Measurements from ENCODE around the gene LIN7A.

The LIN7A gene

DNA sequence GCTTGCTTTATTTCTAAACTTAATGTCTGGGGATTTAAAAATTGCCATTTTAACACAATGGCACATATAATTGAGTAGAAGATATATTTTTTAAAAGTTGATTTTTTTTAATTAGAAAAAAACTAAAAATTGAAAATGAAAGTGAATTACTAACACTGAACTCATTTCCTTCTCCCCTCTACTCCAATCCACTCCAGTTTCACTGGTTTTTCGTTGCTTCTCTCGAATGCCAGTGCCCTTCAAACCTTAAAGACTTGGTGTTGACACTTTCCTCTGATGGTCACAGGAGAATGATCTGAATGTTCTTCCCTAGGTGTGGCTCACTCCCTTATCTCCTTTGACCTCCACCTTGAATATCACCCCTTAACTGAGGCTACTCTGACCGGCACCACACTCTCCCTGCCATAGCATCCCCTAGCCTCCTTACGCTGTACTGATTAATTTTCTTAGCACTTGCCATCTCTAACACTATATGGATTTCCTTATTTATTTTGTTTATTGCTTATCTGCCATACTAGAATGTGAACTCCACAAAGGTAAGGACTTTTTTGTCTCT is 107.1 kb downstream of the LIN7A start:
- H4K91ac ChIP-seq (ENCODE audit: low read length): no peak overlapping the region
- no peak overlapping the region for H3K4me2 ChIP-seq (ENCODE audit: low read length, poor library complexity, severe bottlenecking)
- no peak overlapping the region for H2AFZ ChIP-seq (ENCODE audit: low read depth, low read length)
- H2AK5ac ChIP-seq (ENCODE audit: low read length, severe bottlenecking): no peak overlapping the region
- no peaks in the 10 kb centered on the region for H3K9me3 ChIP-seq (ENCODE audit: control insufficient read depth, low read length)
- H4K8ac ChIP-seq (ENCODE audit: low read length): no peak overlapping the region
- no peak overlapping the region for H3K14ac ChIP-seq (ENCODE audit: low read length in 2 of 2)
- peaks cover 2% of the 10 kb centered on the region for H3K4me1 ChIP-seq (ENCODE audit: control insufficient read depth, insufficient read depth, low read depth, low read length)
- no peak overlapping the region for H2BK12ac ChIP-seq (ENCODE audit: low read length in 2 of 2)
- no peak overlapping the region for H3K27ac ChIP-seq (ENCODE audit: low read length, poor library complexity, severe bottlenecking)
- H2BK15ac ChIP-seq (ENCODE audit: low read depth, poor library complexity, severe bottlenecking): no peak overlapping the region
- H3K23ac ChIP-seq (ENCODE audit: low read length in 2 of 2): no peak overlapping the region
- no peak overlapping the region for H3K4me3 ChIP-seq (ENCODE audit: insufficient read depth in 1 of 2, low read depth in 1 of 2, low read length in 2 of 2)
- peaks cover 0 to 3% of the 10 kb centered on the region in 2 experiments for H3K36me3 ChIP-seq (ENCODE audit: control insufficient read depth in 1 of 2, insufficient read depth in 2 of 2, low read depth in 1 of 2, low read length in 2 of 2)
- no peak overlapping the region for H2BK120ac ChIP-seq (ENCODE audit: low read depth, low read length)
- no peak overlapping the region for H2BK5ac ChIP-seq (ENCODE audit: low read depth, low read length, poor library complexity, severe bottlenecking)
- no peak overlapping the region for H3K9ac ChIP-seq (ENCODE audit: low read length)
- DNase-seq: no peak
- 93% methylated on average over 2 of the region's 4 CpGs for WGBS
- no peak overlapping the region for H3K4ac ChIP-seq (ENCODE audit: low read depth in 1 of 2, low read length in 2 of 2)
- no peaks in the 10 kb centered on the region for H3K27me3 ChIP-seq (ENCODE audit: control insufficient read depth in 1 of 2, insufficient read depth in 1 of 2, low read length in 2 of 2)
- no peak overlapping the region for H3K18ac ChIP-seq (ENCODE audit: low read depth in 1 of 2, low read length in 2 of 2)
- no peaks in the 10 kb centered on the region for H3K79me1 ChIP-seq (replicated peaks; ENCODE audit: low read length, poor library complexity, severe bottlenecking)

DNA sequence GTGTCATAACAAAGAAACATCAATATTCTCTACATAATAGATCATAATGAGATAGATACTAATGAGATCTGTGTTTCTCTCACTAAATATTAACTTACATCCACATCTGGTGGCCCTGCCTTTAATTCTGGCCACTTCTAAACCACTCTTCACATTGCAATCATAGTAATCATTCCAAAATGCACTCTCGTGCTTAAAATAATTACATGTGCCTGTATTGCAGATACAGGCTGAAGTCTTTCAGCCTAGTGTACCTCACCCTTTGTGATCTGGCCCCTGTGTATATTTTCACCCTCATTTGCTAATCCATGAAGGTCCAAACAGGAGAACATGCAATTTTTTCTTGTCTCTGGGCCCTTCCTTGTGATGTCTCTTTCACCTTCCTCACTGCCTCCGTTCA is 108.0 kb downstream of the LIN7A start:
- Histone ChIP-seq H3K79me1 (replicated peaks; ENCODE audit: low read length, poor library complexity, severe bottlenecking) (peaks cover 2% of the 10 kb centered on the region), H3K18ac (ENCODE audit: low read depth in 1 of 2, low read length in 2 of 2) (no peak overlapping the region), H3K9me3 (ENCODE audit: control insufficient read depth, low read length) (no peaks in the 10 kb centered on the region), H2BK120ac (ENCODE audit: low read depth, low read length) (no peak overlapping the region), H3K9ac (ENCODE audit: low read length) (no peak overlapping the region), H3K4me1 (ENCODE audit: control insufficient read depth, insufficient read depth, low read depth, low read length) (peaks cover 2% of the 10 kb centered on the region), H3K14ac (ENCODE audit: low read length in 2 of 2) (no peak overlapping the region), H3K4me2 (ENCODE audit: low read length, poor library complexity, severe bottlenecking) (no peak overlapping the region), H3K23ac (ENCODE audit: low read length in 2 of 2) (no peak overlapping the region), H2BK15ac (ENCODE audit: low read depth, poor library complexity, severe bottlenecking) (no peak overlapping the region), H4K8ac (ENCODE audit: low read length) (no peak overlapping the region), H2BK5ac (ENCODE audit: low read depth, low read length, poor library complexity, severe bottlenecking) (no peak overlapping the region), H3K4me3 (ENCODE audit: insufficient read depth in 1 of 2, low read depth in 1 of 2, low read length in 2 of 2) (no peak overlapping the region), H3K4ac (ENCODE audit: low read depth in 1 of 2, low read length in 2 of 2) (no peak overlapping the region), H2BK12ac (ENCODE audit: low read length in 2 of 2) (no peak overlapping the region), H3K36me3 (ENCODE audit: control insufficient read depth in 1 of 2, insufficient read depth in 2 of 2, low read depth in 1 of 2, low read length in 2 of 2) (peaks cover 0 to 3% of the 10 kb centered on the region in 2 experiments), H4K91ac (ENCODE audit: low read length) (no peak overlapping the region), H3K27me3 (ENCODE audit: control insufficient read depth in 1 of 2, insufficient read depth in 1 of 2, low read length in 2 of 2) (no peaks in the 10 kb centered on the region), H2AK5ac (ENCODE audit: low read length, severe bottlenecking) (no peak overlapping the region), H2AFZ (ENCODE audit: low read depth, low read length) (no peak overlapping the region), H3K27ac (ENCODE audit: low read length, poor library complexity, severe bottlenecking) (no peak overlapping the region)
- 79% methylated on average over 2 of the region's 2 CpGs for WGBS
- no peak for DNase-seq

DNA sequence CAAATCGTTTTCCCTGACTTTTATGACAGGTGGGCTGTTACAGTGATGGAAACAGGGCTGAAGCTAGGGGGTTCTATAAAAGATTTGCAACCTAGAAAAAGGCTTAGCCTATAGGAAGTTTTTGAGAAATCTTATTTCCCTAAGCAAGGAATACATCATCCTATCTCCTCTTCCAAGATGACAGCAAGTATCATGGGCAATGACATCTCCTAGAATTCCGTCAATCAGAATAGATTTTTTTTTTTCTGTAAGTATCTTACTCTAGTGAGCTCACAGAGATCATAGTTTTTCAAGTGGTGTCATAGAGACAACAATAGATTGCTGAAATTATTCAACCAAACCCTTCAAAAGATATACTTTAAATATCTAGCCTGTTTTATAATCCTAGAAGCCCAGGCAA is 112.2 kb downstream of the LIN7A start:
- peaks cover 2% of the 10 kb centered on the region for H3K4me1 ChIP-seq (ENCODE audit: control insufficient read depth, insufficient read depth, low read depth, low read length)
- peaks cover 13% of the 10 kb centered on the region for H3K79me1 ChIP-seq (replicated peaks; ENCODE audit: low read length, poor library complexity, severe bottlenecking)
- H2AFZ ChIP-seq (ENCODE audit: low read depth, low read length): no peak overlapping the region
- H3K27ac ChIP-seq (ENCODE audit: low read length, poor library complexity, severe bottlenecking): no peak overlapping the region
- H3K36me3 ChIP-seq (ENCODE audit: control insufficient read depth in 1 of 2, insufficient read depth in 2 of 2, low read depth in 1 of 2, low read length in 2 of 2): peaks cover 0 to 16% of the 10 kb centered on the region in 2 experiments
- no peak overlapping the region for H3K23ac ChIP-seq (ENCODE audit: low read length in 2 of 2)
- no peak overlapping the region for H2BK120ac ChIP-seq (ENCODE audit: low read depth, low read length)
- no peak overlapping the region for H3K4ac ChIP-seq (ENCODE audit: low read depth in 1 of 2, low read length in 2 of 2)
- H4K91ac ChIP-seq (ENCODE audit: low read length): no peak overlapping the region
- no peak for DNase-seq
- H3K4me3 ChIP-seq (ENCODE audit: insufficient read depth in 1 of 2, low read depth in 1 of 2, low read length in 2 of 2): no peak overlapping the region
- no peak overlapping the region for H4K8ac ChIP-seq (ENCODE audit: low read length)
- no peak overlapping the region for H3K14ac ChIP-seq (ENCODE audit: low read length in 2 of 2)
- no peak overlapping the region for H2BK5ac ChIP-seq (ENCODE audit: low read depth, low read length, poor library complexity, severe bottlenecking)
- no peak overlapping the region for H3K9ac ChIP-seq (ENCODE audit: low read length)
- no CpG with 5 or more reads among the region's 2 CpGs for WGBS
- H3K4me2 ChIP-seq (ENCODE audit: low read length, poor library complexity, severe bottlenecking): no peak overlapping the region
- H3K9me3 ChIP-seq (ENCODE audit: control insufficient read depth, low read length): no peaks in the 10 kb centered on the region
- H3K18ac ChIP-seq (ENCODE audit: low read depth in 1 of 2, low read length in 2 of 2): no peak overlapping the region
- no peak overlapping the region for H2AK5ac ChIP-seq (ENCODE audit: low read length, severe bottlenecking)
- H3K27me3 ChIP-seq (ENCODE audit: control insufficient read depth in 1 of 2, insufficient read depth in 1 of 2, low read length in 2 of 2): no peaks in the 10 kb centered on the region
- no peak overlapping the region for H2BK15ac ChIP-seq (ENCODE audit: low read depth, poor library complexity, severe bottlenecking)
- H2BK12ac ChIP-seq (ENCODE audit: low read length in 2 of 2): no peak overlapping the region

DNA sequence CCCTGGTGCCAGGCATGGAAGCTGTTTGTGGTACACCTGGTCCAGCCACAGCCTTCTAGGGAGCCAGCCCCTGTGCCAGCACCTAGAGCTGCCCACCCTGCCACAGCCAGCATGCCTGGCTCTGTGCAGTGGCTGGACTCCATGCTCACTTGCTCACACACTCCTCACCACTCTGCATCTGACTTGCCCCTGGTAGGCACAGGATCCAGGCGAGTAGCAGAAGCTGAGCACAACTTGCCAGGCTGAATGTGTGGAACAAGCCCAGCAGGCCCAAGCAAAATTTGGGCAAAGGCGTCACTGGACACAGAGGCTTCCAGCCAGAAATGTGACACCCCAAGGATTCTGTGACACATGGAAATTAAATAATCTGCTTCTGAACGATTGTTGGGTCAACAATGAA is 114.3 kb downstream of the LIN7A start:
- peak overlapping the region in 1 of 2 experiments; percentile 28 for H3K4ac ChIP-seq (ENCODE audit: low read depth in 1 of 2, low read length in 2 of 2)

More for the DNA sequence above, 114.3 kb downstream of the LIN7A start:
- peaks cover 13% of the 10 kb centered on the region for H3K79me1 ChIP-seq (replicated peaks; ENCODE audit: low read length, poor library complexity, severe bottlenecking)
- H3K4me1 ChIP-seq (ENCODE audit: control insufficient read depth, insufficient read depth, low read depth, low read length): peaks cover 2% of the 10 kb centered on the region
- H2BK5ac ChIP-seq (ENCODE audit: low read depth, low read length, poor library complexity, severe bottlenecking): no peak overlapping the region
- H3K9ac ChIP-seq (ENCODE audit: low read length): no peak overlapping the region
- no peaks in the 10 kb centered on the region for H3K9me3 ChIP-seq (ENCODE audit: control insufficient read depth, low read length)
- H3K36me3 ChIP-seq (ENCODE audit: control insufficient read depth in 1 of 2, insufficient read depth in 2 of 2, low read depth in 1 of 2, low read length in 2 of 2): peaks cover 0 to 16% of the 10 kb centered on the region in 2 experiments
- H2BK120ac ChIP-seq (ENCODE audit: low read depth, low read length): no peak overlapping the region
- no peak overlapping the region for H2BK15ac ChIP-seq (ENCODE audit: low read depth, poor library complexity, severe bottlenecking)
- H2BK12ac ChIP-seq (ENCODE audit: low read length in 2 of 2): no peak overlapping the region
- no peak overlapping the region for H3K23ac ChIP-seq (ENCODE audit: low read length in 2 of 2)
- no peak overlapping the region for H4K8ac ChIP-seq (ENCODE audit: low read length)
- DNase-seq: no peak
- no peaks in the 10 kb centered on the region for H3K27me3 ChIP-seq (ENCODE audit: control insufficient read depth in 1 of 2, insufficient read depth in 1 of 2, low read length in 2 of 2)
- H3K18ac ChIP-seq (ENCODE audit: low read depth in 1 of 2, low read length in 2 of 2): no peak overlapping the region
- H4K91ac ChIP-seq (ENCODE audit: low read length): no peak overlapping the region
- WGBS: 94% methylated on average over 2 of the region's 3 CpGs
- H2AK5ac ChIP-seq (ENCODE audit: low read length, severe bottlenecking): no peak overlapping the region
- H3K14ac ChIP-seq (ENCODE audit: low read length in 2 of 2): no peak overlapping the region
- H3K4me2 ChIP-seq (ENCODE audit: low read length, poor library complexity, severe bottlenecking): no peak overlapping the region
- H3K27ac ChIP-seq (ENCODE audit: low read length, poor library complexity, severe bottlenecking): no peak overlapping the region
- no peak overlapping the region for H3K4me3 ChIP-seq (ENCODE audit: insufficient read depth in 1 of 2, low read depth in 1 of 2, low read length in 2 of 2)
- H2AFZ ChIP-seq (ENCODE audit: low read depth, low read length): no peak overlapping the region

Data from mesenchymal stem cell (in vitro differentiated cells and primary cell).